Prostate gland (tissue), 2 donors: ENCODE results near the gene VCAN.

Source experiments
- CTCF ChIP-seq, 4 experiments: fragments of 200-600 bp in 2 of 4; fragments of 450-650 bp in 2 of 4; sonication (generic) in 2 of 4; IDR thresholded peaks; 1 replicate in 3 of 4; 2 replicates in 1 of 4; pipeline ENCODE4 v1.5.1; 2016 to 2019; ENCODE audit warnings: antibody characterized with exemption in 4 of 4, mild to moderate bottlenecking in 2 of 4, moderate library complexity in 2 of 4
- POLR2A ChIP-seq: fragments of 450-650 bp; IDR thresholded peaks from one replicate; pipeline ENCODE4 v1.6.1; 2016; ENCODE audit warnings: antibody characterized with exemption, mild to moderate bottlenecking

GRCh38 chr5:83608122-83608521 is 136.6 kb downstream of the VCAN start:
- TF ChIP-seq CTCF (IDR thresholded peaks at IDR 0.05) = no peak
- no peak for TF ChIP-seq POLR2A
